Measurements from ENCODE around the gene CHD6.

The CHD6 gene

GRCh38 chr20:41622584-41622983 is 4.4 kb upstream of the CHD6 start:
- DNase-seq (ENCODE audit: low read depth): no peak
- TF ChIP-seq CTCF (conservative IDR thresholded peaks at IDR 0.05; ENCODE audit: low read length): no peak
- no peak overlapping the region for H3K4me3 ChIP-seq (ENCODE audit: low read length)

- H3K4me3 ChIP-seq (ENCODE audit: low read length): no peak overlapping the region
- DNase-seq (ENCODE audit: low read depth): no peak
- no peak for TF ChIP-seq CTCF (conservative IDR thresholded peaks at IDR 0.05; ENCODE audit: low read length)
These were observed 3.8 kb upstream of the CHD6 start for GRCh38 chr20:41621971-41622370.

GRCh38 chr20:41621421-41621820 is 3.2 kb upstream of the CHD6 start:
- no peak overlapping the region for H3K4me3 ChIP-seq (ENCODE audit: low read length)
- DNase-seq (ENCODE audit: low read depth): no peak
- TF ChIP-seq CTCF (conservative IDR thresholded peaks at IDR 0.05; ENCODE audit: low read length): no peak

GRCh38 chr20:41619360-41620100 is 1.4 kb upstream of the CHD6 start:
- no peak; the same call in 1 of the 2 replicates for TF ChIP-seq CTCF (conservative IDR thresholded peaks at IDR 0.05; ENCODE audit: low read length)
- no peak overlapping the region for H3K4me3 ChIP-seq (ENCODE audit: low read length)
- DNase-seq (ENCODE audit: low read depth): peak; percentile 36

- TF ChIP-seq CTCF (conservative IDR thresholded peaks at IDR 0.05; ENCODE audit: low read length): no peak
- DNase-seq (ENCODE audit: low read depth): no peak
- H3K4me3 ChIP-seq (ENCODE audit: low read length): peak overlapping the region; percentile 67
These were observed 682 bp upstream of the CHD6 start for GRCh38 chr20:41618807-41619311.

- TF ChIP-seq CTCF (conservative IDR thresholded peaks at IDR 0.05; ENCODE audit: low read length): no peak
- H3K4me3 ChIP-seq (ENCODE audit: low read length): peak overlapping the region; percentile 77
- peak; percentile 47 for DNase-seq (ENCODE audit: low read depth)
These were observed 897 bp downstream of the CHD6 start for GRCh38 chr20:41617059-41617901.

Data from AG10803 (cell line).